ENCODE results near the gene SS18L1. TPM values are rescaled to one million over a fixed set of nuclear protein-coding genes. Genes with fewer than 3 reads are reported as not detected.

SS18L1 gene
- total RNA-seq, 1 donor from 2014 or later: 16.3 TPM

DNA sequence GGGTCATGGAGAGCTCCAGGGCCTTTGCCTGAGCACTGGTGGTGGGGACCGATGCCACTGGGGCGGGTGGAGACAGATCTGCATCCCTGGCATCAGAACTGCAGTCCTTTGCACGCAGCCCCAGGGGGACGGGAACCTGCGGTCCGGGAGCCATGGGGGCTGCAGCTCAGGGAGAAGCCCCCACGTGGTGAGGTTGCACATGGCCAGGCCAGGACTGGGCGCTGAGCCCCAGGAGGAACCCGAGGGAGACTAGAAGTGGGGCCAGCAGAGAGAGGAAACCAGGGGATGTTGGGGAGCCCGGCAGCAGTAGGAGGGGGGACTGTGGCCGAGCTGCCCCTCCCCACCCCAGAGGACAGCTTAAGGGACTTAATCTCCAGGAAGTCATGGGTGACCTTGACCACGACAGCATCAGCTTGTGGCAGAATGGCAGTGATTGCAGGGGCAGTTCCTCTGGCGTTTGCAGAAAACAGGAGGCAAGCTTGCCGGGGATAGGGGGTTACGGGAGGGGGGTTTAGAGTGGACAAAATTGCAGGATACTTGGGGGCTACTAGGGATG, 39.3 kb upstream of the SS18L1 start:
- peaks cover 20% of the 10 kb centered on the region for H3K27me3 Mint-ChIP-seq (ENCODE audit: low read depth, unreplicated experiment)
- Histone ChIP-seq H3K4me2 (ENCODE audit: low read length) (no peak overlapping the region), H3K9me3 (ENCODE audit: insufficient read depth, low read depth, low read length) (peaks cover 17% of the 10 kb centered on the region)

GRCh38 chr20:62104791-62105345, 38.7 kb upstream of the SS18L1 start:
- Histone ChIP-seq H4K20me1 (ENCODE audit: insufficient read depth, low read length) (no peaks in the 10 kb centered on the region), H3K4me1 (ENCODE audit: insufficient read depth, low read length) (no peaks in the 10 kb centered on the region), H3K4me2 (ENCODE audit: low read length) (no peak overlapping the region), H2AFZ (ENCODE audit: low read depth, low read length) (no peak overlapping the region), H3K27ac (ENCODE audit: low read depth, low read length) (no peak overlapping the region), H3K36me3 (ENCODE audit: insufficient read depth, low read length) (no peaks in the 10 kb centered on the region), H3K9me3 (ENCODE audit: insufficient read depth, low read depth, low read length) (peaks cover 20% of the 10 kb centered on the region), H3K27me3 (ENCODE audit: insufficient read depth, low read length) (no peaks in the 10 kb centered on the region), H3K9ac (ENCODE audit: low read length) (no peak overlapping the region), H3K4me3 (ENCODE audit: insufficient read depth, low read depth, low read length) (no peak overlapping the region), H3K79me2 (ENCODE audit: insufficient read depth, low read length) (no peaks in the 10 kb centered on the region)
- peaks cover 17% of the 10 kb centered on the region for H3K27me3 Mint-ChIP-seq (ENCODE audit: low read depth, unreplicated experiment)
- H3K27ac Mint-ChIP-seq (ENCODE audit: unreplicated experiment): no peak overlapping the region
- no peak for DNase-seq (ENCODE audit: low read depth)
- H3K36me3 Mint-ChIP-seq (ENCODE audit: low read depth, unreplicated experiment): peaks cover 4% of the 10 kb centered on the region
- H3K4me3 Mint-ChIP-seq (ENCODE audit: unreplicated experiment): no peak overlapping the region
- no peaks in the 10 kb centered on the region for H3K4me1 Mint-ChIP-seq (ENCODE audit: low read depth, unreplicated experiment)
- H3K9me3 Mint-ChIP-seq (ENCODE audit: unreplicated experiment): peaks cover 51% of the 10 kb centered on the region
- TF ChIP-seq, protein P1, sequence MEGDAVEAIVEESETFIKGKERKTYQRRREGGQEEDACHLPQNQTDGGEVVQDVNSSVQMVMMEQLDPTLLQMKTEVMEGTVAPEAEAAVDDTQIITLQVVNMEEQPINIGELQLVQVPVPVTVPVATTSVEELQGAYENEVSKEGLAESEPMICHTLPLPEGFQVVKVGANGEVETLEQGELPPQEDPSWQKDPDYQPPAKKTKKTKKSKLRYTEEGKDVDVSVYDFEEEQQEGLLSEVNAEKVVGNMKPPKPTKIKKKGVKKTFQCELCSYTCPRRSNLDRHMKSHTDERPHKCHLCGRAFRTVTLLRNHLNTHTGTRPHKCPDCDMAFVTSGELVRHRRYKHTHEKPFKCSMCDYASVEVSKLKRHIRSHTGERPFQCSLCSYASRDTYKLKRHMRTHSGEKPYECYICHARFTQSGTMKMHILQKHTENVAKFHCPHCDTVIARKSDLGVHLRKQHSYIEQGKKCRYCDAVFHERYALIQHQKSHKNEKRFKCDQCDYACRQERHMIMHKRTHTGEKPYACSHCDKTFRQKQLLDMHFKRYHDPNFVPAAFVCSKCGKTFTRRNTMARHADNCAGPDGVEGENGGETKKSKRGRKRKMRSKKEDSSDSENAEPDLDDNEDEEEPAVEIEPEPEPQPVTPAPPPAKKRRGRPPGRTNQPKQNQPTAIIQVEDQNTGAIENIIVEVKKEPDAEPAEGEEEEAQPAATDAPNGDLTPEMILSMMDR (IDR thresholded peaks at IDR 0.05; ENCODE audit: insufficient read depth, low read depth, low read length): no peak
- no peak for TF ChIP-seq EZH2 (IDR thresholded peaks at IDR 0.05; ENCODE audit: insufficient read depth, low read length)
- no peak for FAIRE-seq

More for the DNA sequence above, 39.3 kb upstream of the SS18L1 start:
- Histone ChIP-seq H3K4me3 (ENCODE audit: insufficient read depth, low read depth, low read length) (no peak overlapping the region), H3K36me3 (ENCODE audit: insufficient read depth, low read length) (no peaks in the 10 kb centered on the region), H2AFZ (ENCODE audit: low read depth, low read length) (no peak overlapping the region), H3K4me1 (ENCODE audit: insufficient read depth, low read length) (no peaks in the 10 kb centered on the region), H4K20me1 (ENCODE audit: insufficient read depth, low read length) (no peaks in the 10 kb centered on the region), H3K9ac (ENCODE audit: low read length) (no peak overlapping the region), H3K27me3 (ENCODE audit: insufficient read depth, low read length) (no peaks in the 10 kb centered on the region), H3K27ac (ENCODE audit: low read depth, low read length) (no peak overlapping the region), H3K79me2 (ENCODE audit: insufficient read depth, low read length) (no peaks in the 10 kb centered on the region)
- Mint-ChIP-seq H3K9me3 (ENCODE audit: unreplicated experiment) (peaks cover 50% of the 10 kb centered on the region), H3K4me3 (ENCODE audit: unreplicated experiment) (no peak overlapping the region), H3K36me3 (ENCODE audit: low read depth, unreplicated experiment) (peaks cover 4% of the 10 kb centered on the region), H3K4me1 (ENCODE audit: low read depth, unreplicated experiment) (no peaks in the 10 kb centered on the region), H3K27ac (ENCODE audit: unreplicated experiment) (no peak overlapping the region)
- TF ChIP-seq, protein P1 (IDR thresholded peaks at IDR 0.05; ENCODE audit: insufficient read depth, low read depth, low read length): no peak
- no peak for TF ChIP-seq EZH2 (IDR thresholded peaks at IDR 0.05; ENCODE audit: insufficient read depth, low read length)
- FAIRE-seq (no peak), DNase-seq (ENCODE audit: low read depth) (no peak)

DNA sequence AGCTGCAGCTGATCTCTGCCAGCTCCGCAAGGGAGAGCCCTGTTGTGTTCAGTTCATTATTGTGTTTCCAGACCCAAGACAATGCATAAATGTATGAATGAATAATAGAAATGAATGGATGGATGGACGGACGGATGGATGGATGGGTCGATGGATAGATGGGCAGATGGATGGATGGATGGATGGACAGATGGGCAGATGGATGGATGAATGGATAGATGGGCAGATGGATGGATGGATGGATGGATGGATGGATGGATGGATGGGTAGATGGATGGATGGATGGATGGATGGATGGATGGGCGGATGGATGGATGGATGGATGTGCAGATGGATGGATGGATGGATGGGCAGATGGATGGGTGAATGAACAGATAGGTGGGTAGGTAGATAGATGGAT, 38.0 kb upstream of the SS18L1 start:
- H3K27me3 Mint-ChIP-seq (ENCODE audit: low read depth, unreplicated experiment): peaks cover 10% of the 10 kb centered on the region
- H3K27ac ChIP-seq (ENCODE audit: low read depth, low read length): no peak overlapping the region
- no peak overlapping the region for H3K4me2 ChIP-seq (ENCODE audit: low read length)
- H3K79me2 ChIP-seq (ENCODE audit: insufficient read depth, low read length): no peaks in the 10 kb centered on the region
- no peaks in the 10 kb centered on the region for H3K4me1 Mint-ChIP-seq (ENCODE audit: low read depth, unreplicated experiment)
- no peak for DNase-seq (ENCODE audit: low read depth)
- peaks cover 4% of the 10 kb centered on the region for H3K36me3 Mint-ChIP-seq (ENCODE audit: low read depth, unreplicated experiment)
- no peak overlapping the region for H3K4me3 ChIP-seq (ENCODE audit: insufficient read depth, low read depth, low read length)
- no peak overlapping the region for H3K27ac Mint-ChIP-seq (ENCODE audit: unreplicated experiment)
- no peak overlapping the region for H2AFZ ChIP-seq (ENCODE audit: low read depth, low read length)
- no peaks in the 10 kb centered on the region for H3K4me1 ChIP-seq (ENCODE audit: insufficient read depth, low read length)
- TF ChIP-seq, protein P1 (IDR thresholded peaks at IDR 0.05; ENCODE audit: insufficient read depth, low read depth, low read length): no peak
- TF ChIP-seq EZH2 (IDR thresholded peaks at IDR 0.05; ENCODE audit: insufficient read depth, low read length): no peak
- no peaks in the 10 kb centered on the region for H3K27me3 ChIP-seq (ENCODE audit: insufficient read depth, low read length)
- peaks cover 20% of the 10 kb centered on the region for H3K9me3 ChIP-seq (ENCODE audit: insufficient read depth, low read depth, low read length)
- H3K4me3 Mint-ChIP-seq (ENCODE audit: unreplicated experiment): no peak overlapping the region
- no peaks in the 10 kb centered on the region for H3K36me3 ChIP-seq (ENCODE audit: insufficient read depth, low read length)
- FAIRE-seq: no peak
- no peak overlapping the region for H3K9ac ChIP-seq (ENCODE audit: low read length)
- H3K9me3 Mint-ChIP-seq (ENCODE audit: unreplicated experiment): peaks cover 51% of the 10 kb centered on the region
- H4K20me1 ChIP-seq (ENCODE audit: insufficient read depth, low read length): no peaks in the 10 kb centered on the region

Data from astrocyte (in vitro differentiated cells and primary cell).